GM21528 (cell line): ENCODE results near the gene PDZK1IP1.
"Not testable (repeated sequence)": the region's sequence is repeated elsewhere in the genome, so short reads cannot be mapped to it uniquely, and the experiment has no call there.

Experiments
- ATAC-seq: cut with Tn5 transposase; IDR thresholded peaks from one replicate; pipeline ENCODE4 v1.9.1; 2021; ENCODE audit warnings: mild to moderate bottlenecking, moderate library complexity; ENCODE audit not compliant: unreplicated experiment, low FRiP score

The PDZK1IP1 gene

GRCh38 chr1:47183308-47184089 lies 6.3 kb downstream of the PDZK1IP1 start:
- ATAC-seq: no peak

DNA sequence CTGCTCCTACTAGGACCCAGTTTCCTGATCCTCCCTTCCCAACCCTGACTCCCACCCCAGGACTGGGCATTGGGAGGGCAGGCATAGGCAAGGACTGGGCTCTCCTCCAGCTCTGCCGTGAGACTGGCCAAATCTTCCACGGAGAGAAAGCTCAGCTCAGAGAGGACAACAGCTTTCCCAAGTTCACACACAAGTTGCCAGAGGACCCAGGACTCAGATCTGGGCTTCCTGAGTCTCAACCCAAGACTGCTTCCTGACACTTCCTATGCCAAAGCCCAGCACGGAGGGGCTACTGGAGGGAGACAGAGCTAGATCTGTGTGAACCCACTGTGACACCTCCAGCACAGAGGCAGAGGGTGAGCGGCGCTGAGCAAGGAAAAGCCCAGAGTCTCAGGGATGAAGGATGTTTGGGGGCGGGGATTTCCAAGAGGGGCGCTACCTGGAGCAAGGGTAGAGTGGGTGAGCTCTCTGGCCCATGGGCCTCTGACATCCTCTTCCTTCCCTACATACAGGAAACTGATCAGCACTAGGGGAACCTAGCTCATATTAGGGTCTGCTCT lies 7.1 kb downstream of the PDZK1IP1 start:
- no peak for ATAC-seq

GRCh38 chr1:47181955-47182675 lies 7.7 kb downstream of the PDZK1IP1 start:
- no peak for ATAC-seq

DNA sequence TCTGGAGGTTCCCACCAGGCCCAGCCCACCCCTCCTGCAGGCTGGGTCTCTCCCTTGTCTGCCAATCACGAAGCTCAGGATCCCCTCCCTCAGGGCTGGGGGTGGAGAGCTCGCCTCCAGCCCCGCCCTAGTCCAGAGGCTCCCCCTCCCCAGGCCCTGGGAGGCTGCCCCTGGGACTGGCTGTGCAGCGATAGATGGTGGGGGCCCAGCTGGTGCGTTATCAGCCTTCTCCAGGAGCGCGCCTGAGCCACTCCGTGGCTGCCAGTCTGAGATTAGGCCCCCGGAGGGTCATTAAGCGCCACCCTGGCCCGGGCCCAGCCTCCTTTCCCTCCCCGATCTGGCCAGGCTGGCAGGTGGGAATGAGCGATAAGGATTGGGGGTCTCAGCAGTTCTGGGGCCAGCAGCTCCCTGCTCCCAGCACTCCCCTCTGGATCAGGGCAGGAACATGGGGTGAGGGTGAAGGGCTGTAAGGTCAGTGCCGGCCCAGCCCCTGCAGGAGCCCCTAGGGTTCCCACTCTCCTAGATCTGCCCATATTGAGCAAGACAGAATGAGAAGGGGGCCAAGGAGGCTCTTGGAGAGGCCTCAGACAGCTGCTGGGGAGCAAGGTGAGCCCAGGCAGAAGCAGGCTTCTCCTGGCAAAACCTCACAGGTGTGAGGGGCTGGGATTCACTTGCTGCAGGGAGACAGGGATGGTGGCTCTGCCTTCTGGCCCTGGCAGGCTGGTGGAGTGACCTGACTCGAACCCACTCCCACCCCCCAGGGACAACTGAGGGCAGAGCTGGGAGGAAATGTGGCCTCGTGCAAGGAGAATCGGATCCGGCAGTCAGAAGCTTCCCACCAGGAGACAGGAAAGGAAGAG lies 8.5 kb downstream of the PDZK1IP1 start:
- ATAC-seq: no peak

DNA sequence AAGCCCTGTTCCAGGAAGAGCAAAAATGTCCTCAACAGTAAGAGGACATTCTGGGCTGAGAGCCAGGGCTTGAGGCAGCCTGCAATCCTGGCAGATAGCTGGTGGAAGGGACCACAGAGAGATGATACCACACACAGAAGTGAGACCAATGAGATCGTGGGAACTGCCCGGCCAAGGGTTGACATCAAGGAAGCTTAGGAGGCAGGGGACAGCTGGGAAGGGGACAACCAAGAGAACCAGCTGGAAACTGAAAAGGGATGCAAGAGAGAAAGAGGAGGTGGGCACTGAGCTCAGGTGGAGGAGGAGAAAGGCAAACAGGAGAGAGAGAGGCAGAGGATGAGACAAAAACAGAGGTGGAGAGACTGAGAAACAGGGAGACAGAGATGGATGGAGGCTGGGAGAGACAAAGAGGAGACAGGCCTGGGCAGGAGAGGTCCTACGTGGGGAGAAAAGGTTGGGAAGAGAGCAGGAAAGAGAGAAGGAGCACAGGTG lies 9.2 kb downstream of the PDZK1IP1 start:
- no peak for ATAC-seq

- no peak for ATAC-seq
These were observed 9.8 kb downstream of the PDZK1IP1 start for GRCh38 chr1:47179988-47180563.

DNA sequence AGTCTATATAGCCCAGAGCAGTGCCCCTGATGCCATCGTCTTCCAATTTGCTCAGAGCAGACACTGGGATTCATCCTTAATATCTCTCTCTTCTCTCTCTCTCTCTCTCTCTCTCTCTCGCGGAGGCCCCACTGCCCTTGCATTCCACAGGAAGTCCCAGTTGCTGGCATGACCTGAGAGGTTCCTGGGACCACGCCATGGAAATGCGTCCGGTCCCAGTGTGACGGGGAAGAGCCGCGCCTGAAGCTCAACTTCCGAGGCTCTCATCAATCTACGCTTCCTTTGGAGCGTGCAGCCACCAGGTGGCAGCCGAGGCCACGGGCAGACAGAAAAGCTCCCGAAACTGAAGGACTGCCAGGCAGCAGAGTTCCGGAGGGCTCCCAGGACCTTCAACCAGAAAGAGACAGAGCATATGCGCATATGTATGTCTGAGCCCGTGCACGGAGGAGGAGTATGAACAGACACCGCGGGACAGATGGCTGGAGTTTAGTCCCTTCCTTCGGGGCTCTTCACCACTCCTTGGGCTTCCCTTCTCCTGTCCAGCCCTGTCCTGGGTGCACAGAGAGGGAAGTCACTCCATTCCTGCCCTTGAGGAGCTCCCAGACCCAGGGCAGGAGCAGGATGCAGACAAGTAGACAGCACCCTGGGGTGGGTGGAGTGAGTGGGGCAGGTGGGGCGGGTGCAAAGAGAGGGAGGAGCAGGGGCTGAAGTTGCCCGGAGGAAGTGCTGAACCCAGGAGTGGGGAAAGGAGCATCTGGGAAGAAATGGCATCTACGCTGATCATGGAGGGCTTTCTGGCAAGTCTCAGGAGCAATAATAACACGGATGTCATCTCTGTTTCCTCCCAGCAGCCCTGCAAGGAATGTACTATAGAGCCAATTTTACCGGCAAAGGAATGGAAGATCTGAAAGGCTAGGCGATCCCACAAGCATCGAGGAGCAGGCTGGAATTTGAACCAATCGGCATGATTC lies 10.5 kb downstream of the PDZK1IP1 start:
- ATAC-seq: peak; percentile 82

DNA sequence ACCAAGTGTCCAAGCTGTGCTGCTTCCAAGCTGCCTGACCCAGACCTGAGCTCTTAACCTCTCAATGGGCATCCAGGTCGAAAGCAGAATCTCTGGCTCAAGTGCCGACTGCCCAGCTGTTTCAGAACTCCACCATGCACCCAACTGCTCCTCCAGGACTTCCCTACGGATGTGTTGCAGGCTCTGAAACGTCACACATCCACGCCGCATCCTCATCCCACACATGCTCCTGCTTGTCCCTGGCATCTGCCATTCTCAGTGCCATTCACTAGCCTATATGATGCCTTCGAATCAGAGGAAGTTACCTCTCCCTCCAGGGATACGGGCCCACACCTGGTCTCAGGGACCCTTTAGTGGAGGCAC lies 11.2 kb downstream of the PDZK1IP1 start:
- ATAC-seq: no peak

DNA sequence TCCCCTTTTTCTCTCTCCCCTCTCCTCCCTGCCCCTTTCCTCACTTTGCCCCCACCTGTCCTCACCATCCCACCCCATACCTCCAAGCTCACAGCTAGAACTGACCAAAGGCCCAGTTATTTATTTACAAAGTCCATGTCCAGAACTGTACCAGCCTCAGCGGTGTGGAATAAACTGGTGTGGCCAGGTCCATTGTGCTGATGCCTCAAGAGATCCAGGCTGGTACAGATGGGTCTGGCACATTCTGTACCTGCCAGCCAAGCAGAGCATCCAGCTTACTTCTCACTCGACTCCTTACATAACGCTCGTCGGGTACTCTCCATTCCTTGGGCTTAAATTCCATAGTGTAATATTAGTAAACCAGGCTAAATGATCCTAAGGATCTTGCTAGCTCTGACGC lies 11.8 kb downstream of the PDZK1IP1 start:
- no peak for ATAC-seq

- ATAC-seq: peak; percentile 50
These were observed 14.5 kb downstream of the PDZK1IP1 start for GRCh38 chr1:47175227-47175934.

GRCh38 chr1:47174656-47175020 lies 15.2 kb downstream of the PDZK1IP1 start:
- no peak for ATAC-seq

GRCh38 chr1:47172782-47173181 lies 17.1 kb downstream of the PDZK1IP1 start:
- ATAC-seq: no peak

GRCh38 chr1:47164552-47164951 lies 25.3 kb downstream of the PDZK1IP1 start:
- ATAC-seq: no peak

DNA sequence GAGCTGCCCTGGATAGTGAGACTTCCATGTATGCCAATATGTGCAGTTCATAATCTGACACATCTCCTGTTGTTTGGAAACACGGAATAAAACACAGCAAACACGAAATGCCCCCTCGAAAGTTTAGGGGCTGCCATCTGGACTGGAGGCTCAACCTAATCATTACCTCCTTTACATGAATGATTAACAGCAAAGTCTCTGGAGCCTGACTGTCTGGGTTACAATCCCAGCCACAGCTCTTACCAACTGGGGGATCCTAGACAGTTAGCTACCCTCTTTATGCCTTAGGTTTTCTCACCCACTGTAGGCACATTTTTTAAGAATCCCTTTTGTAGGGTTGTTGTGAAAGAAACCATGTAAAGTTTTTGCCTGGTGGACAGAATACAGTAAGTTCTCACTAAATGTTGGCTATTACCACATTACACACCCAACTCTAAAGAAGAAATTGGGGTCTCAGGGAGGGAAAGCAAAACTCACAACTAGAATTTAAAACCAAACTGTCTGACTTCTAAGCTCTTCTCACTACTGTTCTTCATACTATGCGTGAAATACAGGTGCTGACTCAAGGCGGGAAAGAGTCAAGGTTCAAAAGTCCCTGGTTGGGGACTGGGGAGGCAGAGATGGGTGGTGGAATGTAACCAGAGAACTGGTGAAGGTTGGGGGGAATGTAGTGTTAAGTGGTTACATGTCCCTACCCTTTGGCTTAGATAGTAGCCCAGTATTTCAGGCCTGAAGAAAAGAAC lies 28.4 kb downstream of the PDZK1IP1 start:
- no peak for ATAC-seq

DNA sequence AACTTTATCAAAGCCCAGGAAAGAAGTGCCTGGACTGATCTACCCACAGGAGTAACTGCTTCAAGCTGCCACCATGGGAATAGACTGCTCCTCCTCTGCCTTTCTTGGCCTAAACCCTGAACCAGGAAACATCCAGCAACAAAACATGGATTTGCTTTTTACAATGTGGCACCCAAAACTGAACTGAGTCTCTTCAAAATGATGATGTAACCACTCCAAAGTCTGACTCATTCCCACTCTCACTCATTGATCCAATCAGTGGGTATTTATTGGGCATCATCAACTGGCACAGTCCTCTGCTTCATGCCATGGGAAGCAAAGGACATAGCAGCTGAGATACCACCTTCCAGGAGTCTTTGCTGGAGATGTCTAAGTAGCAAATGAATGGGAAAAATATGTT lies 29.1 kb downstream of the PDZK1IP1 start:
- no peak for ATAC-seq

DNA sequence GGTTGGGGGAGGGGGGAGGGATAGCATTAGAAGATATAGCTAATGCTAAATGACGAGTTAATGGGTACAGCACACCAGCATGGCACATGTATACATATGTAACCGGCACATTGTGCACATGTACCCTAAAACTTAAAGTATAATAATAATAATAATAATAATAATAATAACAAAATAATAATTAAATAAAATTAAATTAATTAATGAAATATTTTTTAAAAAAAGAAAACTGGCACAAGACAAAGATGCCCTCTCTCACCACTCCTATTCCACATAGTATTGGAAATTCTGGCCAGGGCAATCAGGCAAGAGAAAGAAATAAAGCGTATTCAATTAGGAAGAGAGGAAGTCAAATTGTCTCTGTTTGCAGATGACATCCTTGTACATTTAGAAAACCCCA lies 31.9 kb downstream of the PDZK1IP1 start:
- ATAC-seq: not testable (repeated sequence)

DNA sequence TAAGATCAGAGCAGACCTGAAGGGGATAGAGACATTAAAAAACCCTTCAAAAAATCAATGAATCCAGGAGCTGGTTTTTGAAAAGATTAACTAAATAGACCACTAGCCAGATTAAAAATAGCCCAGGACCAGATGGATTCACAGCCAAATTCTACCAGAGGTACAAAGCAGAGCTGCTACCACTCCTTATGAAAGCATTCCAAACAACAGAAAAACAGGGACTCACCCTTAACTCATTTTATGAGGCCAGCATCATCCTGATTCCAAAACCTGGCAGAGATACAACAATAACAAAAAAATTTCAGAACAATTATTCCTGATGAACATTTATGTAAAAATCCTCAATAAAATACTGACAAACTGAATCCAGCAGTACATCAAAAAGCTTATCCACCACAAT lies 33.4 kb downstream of the PDZK1IP1 start:
- not testable (repeated sequence) for ATAC-seq

DNA sequence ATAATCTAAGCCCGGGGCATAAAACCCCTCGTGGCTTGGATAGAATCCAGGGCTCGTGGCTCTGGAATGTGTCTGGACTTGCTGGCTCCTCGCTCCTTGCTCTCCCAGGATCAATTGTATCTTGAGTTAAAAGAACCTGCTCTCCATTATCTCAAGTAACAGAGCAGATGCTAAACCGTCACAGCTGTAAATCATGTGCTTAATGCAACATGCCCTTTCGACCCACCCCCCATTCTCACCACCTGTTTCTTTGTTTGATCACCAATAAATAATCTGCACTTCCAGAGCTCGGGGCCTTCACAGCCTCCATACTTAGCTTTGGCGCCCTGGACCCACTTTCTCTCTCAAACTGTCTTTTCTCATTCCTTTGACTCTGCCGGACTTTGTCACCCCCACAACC lies 40.7 kb downstream of the PDZK1IP1 start:
- not testable (repeated sequence) for ATAC-seq
